MM.1S (cell line): Measurements from ENCODE around the gene ZNF618.

Source experiments
- CTCF ChIP-seq: fragments of 300-600 bp; sonication (generic); IDR thresholded peaks from 2 replicates; pipeline ENCODE4 v1.5.1; 2016; ENCODE audit warnings: antibody characterized with exemption, low read length, mixed read lengths
- EZH2 ChIP-seq: fragments of 300-600 bp; sonication (generic); optimal IDR thresholded peaks from 2 replicates; pipeline ENCODE3; 2017; ENCODE audit warnings: low read depth, mild to moderate bottlenecking, antibody characterized with exemption, low read length, mixed read lengths
- EZH2phosphoT487 ChIP-seq: fragments of 300-600 bp; sonication (generic); IDR thresholded peaks from 2 replicates; pipeline ENCODE4 v1.6.1; 2018; ENCODE audit warnings: antibody characterized with exemption, low read length

- no peak for TF ChIP-seq EZH2phosphoT487
- no peak for TF ChIP-seq CTCF
- TF ChIP-seq EZH2: no peak
Measured at GRCh38 chr9:114050226-114050568, 174.1 kb downstream of the ZNF618 start.
